ENCODE data around the gene RRAGB. TPM values are rescaled to one million over a fixed set of nuclear protein-coding genes. Genes with fewer than 3 reads are reported as not detected.

The RRAGB gene
- total and polyA plus RNA-seq, 2 of the 4 experiments (the other 2 are of a cell fraction): 9.1 to 15.1 TPM

DNA sequence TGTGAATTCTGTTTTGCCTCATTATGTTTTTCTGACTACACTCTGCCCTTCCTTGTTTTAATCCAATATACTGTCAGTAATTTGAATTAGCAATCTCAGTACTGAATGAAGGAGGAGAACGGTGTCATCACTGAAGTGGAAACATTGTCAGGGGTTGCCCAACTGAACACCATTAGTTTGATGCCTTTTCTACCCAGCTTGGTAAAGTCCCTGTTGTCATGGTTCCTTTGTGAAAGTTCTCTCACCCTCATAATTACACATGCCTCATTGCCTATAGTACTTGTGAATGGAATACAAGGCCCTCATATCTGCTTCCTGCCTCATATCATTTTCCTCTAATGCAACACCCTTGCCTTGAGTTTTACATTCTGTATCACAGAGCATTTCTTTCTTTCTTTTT is 76.9 kb downstream of the RRAGB start:
- BruUV-seq (replicated peaks): no TSS peak
- H2BK5ac ChIP-seq (ENCODE audit: low read depth, low read length, poor library complexity, severe bottlenecking): no peak overlapping the region
- POLR2A ChIA-PET (ENCODE audit: unreplicated experiment): no interaction called here

More for the DNA sequence above, 76.9 kb downstream of the RRAGB start:
- Histone ChIP-seq H3K9me1 (ENCODE audit: insufficient read depth, low read length) (no peaks in the 10 kb centered on the region), H2AK9ac (replicated peaks; ENCODE audit: low read depth, low read length, poor library complexity) (no peak overlapping the region), H3K4ac (ENCODE audit: low read depth, low read length) (no peak overlapping the region), H4K91ac (ENCODE audit: insufficient read depth, low read depth, low read length) (no peak overlapping the region), H3K27me3 (ENCODE audit: control insufficient read depth, insufficient read depth, low read length) (no peaks in the 10 kb centered on the region), H2BK20ac (ENCODE audit: low read depth, low read length) (no peak overlapping the region), H4K5ac (ENCODE audit: low read depth, low read length) (no peak overlapping the region), H3K18ac (ENCODE audit: low read depth, low read length) (no peak overlapping the region), H3K9me3 (ENCODE audit: control insufficient read depth, insufficient read depth, low read length) (no peaks in the 10 kb centered on the region), H2BK120ac (ENCODE audit: low read depth, low read length) (no peak overlapping the region), H3K79me1 (ENCODE audit: low read depth in 1 of 2, low read length in 2 of 2) (no peaks in the 10 kb centered on the region), H3K23ac (ENCODE audit: low read depth, low read length) (no peak overlapping the region), H3K56ac (ENCODE audit: extremely low read depth, insufficient read depth, low read length) (no peak overlapping the region), H2AFZ (replicated peaks; ENCODE audit: low read length, poor library complexity) (no peak overlapping the region), H3K4me3 (ENCODE audit: insufficient read depth, low read depth, low read length) (no peak overlapping the region), H3K14ac (replicated peaks; ENCODE audit: low read depth, low read length) (no peak overlapping the region), H3K9ac (ENCODE audit: low read depth, low read length) (no peak overlapping the region), H4K8ac (ENCODE audit: low read depth in 2 of 2, low read length in 2 of 2) (no peak overlapping the region), H3K27ac (ENCODE audit: insufficient read depth, low read length) (no peak overlapping the region), H3K36me3 (ENCODE audit: control insufficient read depth, insufficient read depth, low read length) (no peaks in the 10 kb centered on the region), H2BK15ac (ENCODE audit: low read depth, low read length) (no peak overlapping the region), H3K4me2 (ENCODE audit: low read depth, low read length) (no peak overlapping the region), H2AK5ac (ENCODE audit: low read depth, low read length) (no peak overlapping the region), H4K20me1 (ENCODE audit: insufficient read depth, low read length) (no peaks in the 10 kb centered on the region), H3K4me1 (ENCODE audit: control insufficient read depth, insufficient read depth, low read length) (peaks cover 2% of the 10 kb centered on the region; the same call in 1 of the 2 replicates)
- CTCF ChIA-PET: no interaction called here
- WGBS, 2 experiments (ENCODE audit: extremely low coverage in 2 of 2, insufficient read length in 1 of 2): no CpG with 5 or more reads among the region's 1 CpG
- DNase-seq: no peak
- ATAC-seq (ENCODE audit: low read depth): no peak
- in situ Hi-C loops (cut with MboI; ENCODE audit: low sequenced_read_pairs) (no loop called here), intact Hi-C loops (cut with micrococcal nuclease) (no loop called here), dilution Hi-C loops (cut with HindIII; ENCODE audit: low sequenced_read_pairs, unreplicated experiment) (no loop called here)
- no peak for TF ChIP-seq NFE2L2 (IDR thresholded peaks at IDR 0.05; ENCODE audit: low read depth, low read length)
- TF ChIP-seq POLR2A (IDR thresholded peaks at IDR 0.05; ENCODE audit: low read depth, low read length): no peak
- no peak for TF ChIP-seq RAD21 (IDR thresholded peaks at IDR 0.05; ENCODE audit: low read length)
- TF ChIP-seq RFX5 (IDR thresholded peaks at IDR 0.05; ENCODE audit: low read depth, low read length): no peak
- TF ChIP-seq MAFK (IDR thresholded peaks at IDR 0.05; ENCODE audit: low read depth, low read length): no peak
- TF ChIP-seq, protein P1, sequence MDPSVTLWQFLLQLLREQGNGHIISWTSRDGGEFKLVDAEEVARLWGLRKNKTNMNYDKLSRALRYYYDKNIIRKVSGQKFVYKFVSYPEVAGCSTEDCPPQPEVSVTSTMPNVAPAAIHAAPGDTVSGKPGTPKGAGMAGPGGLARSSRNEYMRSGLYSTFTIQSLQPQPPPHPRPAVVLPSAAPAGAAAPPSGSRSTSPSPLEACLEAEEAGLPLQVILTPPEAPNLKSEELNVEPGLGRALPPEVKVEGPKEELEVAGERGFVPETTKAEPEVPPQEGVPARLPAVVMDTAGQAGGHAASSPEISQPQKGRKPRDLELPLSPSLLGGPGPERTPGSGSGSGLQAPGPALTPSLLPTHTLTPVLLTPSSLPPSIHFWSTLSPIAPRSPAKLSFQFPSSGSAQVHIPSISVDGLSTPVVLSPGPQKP (IDR thresholded peaks at IDR 0.05; ENCODE audit: borderline replicate concordance, low read depth, low read length): no peak
- TF ChIP-seq RCOR1 (IDR thresholded peaks at IDR 0.05; ENCODE audit: insufficient replicate concordance, low read length): no peak
- no peak for TF ChIP-seq MXI1 (IDR thresholded peaks at IDR 0.05; ENCODE audit: borderline replicate concordance, low read depth, low read length)
- no peak for TF ChIP-seq SMC3 (IDR thresholded peaks at IDR 0.05; ENCODE audit: low read depth, low read length)
- TF ChIP-seq CTCF (conservative IDR thresholded peaks at IDR 0.05; ENCODE audit: low read depth, low read length): no peak
- TF ChIP-seq, protein P2, sequence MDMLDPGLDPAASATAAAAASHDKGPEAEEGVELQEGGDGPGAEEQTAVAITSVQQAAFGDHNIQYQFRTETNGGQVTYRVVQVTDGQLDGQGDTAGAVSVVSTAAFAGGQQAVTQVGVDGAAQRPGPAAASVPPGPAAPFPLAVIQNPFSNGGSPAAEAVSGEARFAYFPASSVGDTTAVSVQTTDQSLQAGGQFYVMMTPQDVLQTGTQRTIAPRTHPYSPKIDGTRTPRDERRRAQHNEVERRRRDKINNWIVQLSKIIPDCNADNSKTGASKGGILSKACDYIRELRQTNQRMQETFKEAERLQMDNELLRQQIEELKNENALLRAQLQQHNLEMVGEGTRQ (IDR thresholded peaks at IDR 0.05; ENCODE audit: low read depth, low read length): no peak
- TF ChIP-seq CHD1 (IDR thresholded peaks at IDR 0.05; ENCODE audit: low read depth, low read length): no peak
- no peak for TF ChIP-seq CEBPB (IDR thresholded peaks at IDR 0.05; ENCODE audit: low read depth, low read length)
- TF ChIP-seq MAZ (IDR thresholded peaks at IDR 0.05; ENCODE audit: borderline replicate concordance, low read depth, low read length): no peak
